HG03108 (cell line): ENCODE results near the gene LILRA5.
"Not testable (repeated sequence)": the region's sequence is repeated elsewhere in the genome, so short reads cannot be mapped to it uniquely, and the experiment has no call there.

ENCODE experiments used
- ATAC-seq: cut with Tn5 transposase; IDR thresholded peaks from one replicate; pipeline ENCODE4 v1.9.1; 2021; ENCODE audit warnings: moderate library complexity; ENCODE audit not compliant: unreplicated experiment

The LILRA5 gene

GRCh38 chr19:54307389-54308020 lies 5.5 kb downstream of the LILRA5 start:
- ATAC-seq, result no peak

- ATAC-seq, result no peak
Measured at GRCh38 chr19:54305141-54305540, 7.8 kb downstream of the LILRA5 start.

GRCh38 chr19:54302257-54302656 lies 10.7 kb downstream of the LILRA5 start:
- ATAC-seq, result no peak

GRCh38 chr19:54299515-54299914 lies 13.5 kb downstream of the LILRA5 start:
- no peak for ATAC-seq

GRCh38 chr19:54299126-54299498 lies 13.9 kb downstream of the LILRA5 start:
- ATAC-seq, result no peak

- no peak for ATAC-seq
Measured at GRCh38 chr19:54298357-54299125, 14.4 kb downstream of the LILRA5 start.

GRCh38 chr19:54297759-54298305 lies 15.1 kb downstream of the LILRA5 start:
- no peak for ATAC-seq

GRCh38 chr19:54294539-54294938 lies 18.4 kb downstream of the LILRA5 start:
- ATAC-seq, result no peak

- ATAC-seq, result not testable (repeated sequence)
Measured at GRCh38 chr19:54289160-54289559, 23.8 kb downstream of the LILRA5 start.

GRCh38 chr19:54287456-54287855 lies 25.5 kb downstream of the LILRA5 start:
- ATAC-seq, result no peak

- not testable (repeated sequence) for ATAC-seq
Measured at GRCh38 chr19:54286283-54286682, 26.7 kb downstream of the LILRA5 start.

GRCh38 chr19:54285427-54286056 lies 27.4 kb downstream of the LILRA5 start:
- peak; percentile 40 for ATAC-seq

- ATAC-seq, result no peak
Measured at GRCh38 chr19:54282686-54283470, 30.1 kb downstream of the LILRA5 start.

GRCh38 chr19:54281729-54282075 lies 31.3 kb downstream of the LILRA5 start:
- not testable (repeated sequence) for ATAC-seq

GRCh38 chr19:54281007-54281728 lies 31.8 kb downstream of the LILRA5 start, which contains the start of gene LILRB2:
Gene LILRB2, minus strand, starts transcription at chr19:54281110. Its CDS starts 614 bp downstream, at chr19:54280496.
- no peak for ATAC-seq

- ATAC-seq, result not testable (repeated sequence)
Measured at GRCh38 chr19:54280441-54280840, 32.5 kb downstream of the LILRA5 start.

GRCh38 chr19:54280025-54280424 lies 32.9 kb downstream of the LILRA5 start:
- not testable (repeated sequence) for ATAC-seq

- no peak for ATAC-seq
Measured at GRCh38 chr19:54279406-54279962, 33.5 kb downstream of the LILRA5 start.

GRCh38 chr19:54278571-54279195 lies 34.3 kb downstream of the LILRA5 start:
- not testable (repeated sequence) for ATAC-seq
